Upper lobe of right lung (tissue), 1 donor: ENCODE results near the gene AGBL1. TPM values are rescaled to one million over a fixed set of nuclear protein-coding genes. Genes with fewer than 3 reads are reported as not detected.

Source experiments
- ATAC-seq: fragments of 200-7000 bp; cut with Tn5 transposase; one replicate; pipeline ENCODE4 v1.9.1; 2020; ENCODE audit warnings: mild to moderate bottlenecking, moderate library complexity
- DNase-seq: peaks from one replicate; pipeline ENCODE4 v3.0.0-alpha.2; 2020
- H3K27ac ChIP-seq: fragments of 200-600 bp; one replicate; pipeline ENCODE4 v1.8.0; 2022
- H3K27me3 ChIP-seq: fragments of 200-600 bp; one replicate; pipeline ENCODE4 v1.8.0; 2022; ENCODE audit warnings: mild to moderate bottlenecking
- H3K36me3 ChIP-seq: fragments of 200-600 bp; one replicate; pipeline ENCODE4 v1.8.0; 2022
- H3K4me1 ChIP-seq: fragments of 200-600 bp; one replicate; pipeline ENCODE4 v1.8.0; 2022
- H3K4me3 ChIP-seq: fragments of 200-600 bp; one replicate; pipeline ENCODE4 v1.8.0; 2022; ENCODE audit warnings: mild to moderate bottlenecking
- H3K9me3 ChIP-seq: fragments of 200-600 bp; one replicate; pipeline ENCODE4 v1.8.0; 2022
- intact Hi-C: fragments of 100-400 bp; cut with DNase I; formaldehyde crosslinking; loops from one replicate; pipeline ENCODE4 v1.11.0; 2022
- total RNA-seq: library from RNA; stranded (reverse); fragmentation: NEBNext Ultra II Directional; extraction: Animal tissue kit (Norgen Biotek cat#: 25700); gene quantifications from one replicate; pipeline ENCODE4 v1.2.1, GENCODE V29; 2021
- TF ChIP-seq, protein P1 (sequence below): fragments of 200-600 bp; IDR thresholded peaks from one replicate; pipeline ENCODE4 v1.8.0; 2022; ENCODE audit warnings: antibody characterized with exemption
- donor health status: DM: no; HTN: yes; CAD: no; lungs with severe emphysema.

AGBL1 gene
- total RNA-seq, 1 donor from 2014 or later, result 6.5 TPM

DNA sequence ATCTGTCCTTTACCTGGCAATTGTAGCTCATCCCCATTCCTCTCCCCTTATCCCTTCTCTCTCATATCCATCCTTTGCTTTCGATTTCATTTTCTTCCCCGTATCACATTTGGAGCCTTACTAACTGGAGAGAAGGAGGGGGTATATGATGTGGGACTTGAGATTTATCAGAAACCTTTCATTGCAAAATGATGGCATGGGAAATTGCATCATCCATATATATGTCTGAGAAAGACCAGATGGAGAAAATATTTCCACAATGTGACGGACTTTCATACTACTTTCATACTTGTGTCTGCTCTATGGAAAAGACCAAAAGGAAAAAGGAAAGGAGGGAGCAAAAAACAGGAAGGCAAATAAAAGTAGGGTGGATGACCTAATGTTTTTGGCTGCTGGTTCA is 675.2 kb downstream of the AGBL1 start:
- TF ChIP-seq, protein P1, sequence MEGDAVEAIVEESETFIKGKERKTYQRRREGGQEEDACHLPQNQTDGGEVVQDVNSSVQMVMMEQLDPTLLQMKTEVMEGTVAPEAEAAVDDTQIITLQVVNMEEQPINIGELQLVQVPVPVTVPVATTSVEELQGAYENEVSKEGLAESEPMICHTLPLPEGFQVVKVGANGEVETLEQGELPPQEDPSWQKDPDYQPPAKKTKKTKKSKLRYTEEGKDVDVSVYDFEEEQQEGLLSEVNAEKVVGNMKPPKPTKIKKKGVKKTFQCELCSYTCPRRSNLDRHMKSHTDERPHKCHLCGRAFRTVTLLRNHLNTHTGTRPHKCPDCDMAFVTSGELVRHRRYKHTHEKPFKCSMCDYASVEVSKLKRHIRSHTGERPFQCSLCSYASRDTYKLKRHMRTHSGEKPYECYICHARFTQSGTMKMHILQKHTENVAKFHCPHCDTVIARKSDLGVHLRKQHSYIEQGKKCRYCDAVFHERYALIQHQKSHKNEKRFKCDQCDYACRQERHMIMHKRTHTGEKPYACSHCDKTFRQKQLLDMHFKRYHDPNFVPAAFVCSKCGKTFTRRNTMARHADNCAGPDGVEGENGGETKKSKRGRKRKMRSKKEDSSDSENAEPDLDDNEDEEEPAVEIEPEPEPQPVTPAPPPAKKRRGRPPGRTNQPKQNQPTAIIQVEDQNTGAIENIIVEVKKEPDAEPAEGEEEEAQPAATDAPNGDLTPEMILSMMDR, result no peak
- intact Hi-C loops, result no loop called here
- H3K36me3 ChIP-seq, result no peaks in the 10 kb centered on the region
- H3K27ac ChIP-seq, result no peak overlapping the region
- DNase-seq (no peak), ATAC-seq (no peak)
- no peaks in the 10 kb centered on the region for H3K9me3 ChIP-seq
- no peaks in the 10 kb centered on the region for H3K4me1 ChIP-seq
- no peak overlapping the region for H3K4me3 ChIP-seq
- H3K27me3 ChIP-seq, result no peaks in the 10 kb centered on the region

DNA sequence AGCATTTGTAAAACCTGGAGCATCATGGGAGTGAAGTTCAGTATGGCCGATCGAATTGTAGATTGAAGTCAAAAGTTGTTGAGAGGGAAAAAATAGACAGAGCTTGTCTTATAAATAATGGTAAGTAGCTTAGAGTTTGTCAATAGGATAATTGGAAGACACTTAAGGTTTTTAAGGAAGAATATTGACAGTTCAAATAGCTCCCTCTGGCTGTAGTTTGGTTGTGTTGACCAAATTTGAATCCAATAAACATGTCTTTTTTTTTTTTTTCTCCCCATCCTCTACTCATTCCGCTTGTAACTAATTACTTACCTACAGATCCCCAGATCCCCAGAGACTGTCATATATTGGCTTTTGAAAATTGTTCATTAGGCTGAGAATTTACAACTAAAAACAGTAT is 677.0 kb downstream of the AGBL1 start:
- ATAC-seq, result no peak
- intact Hi-C loops, result no loop called here
- H3K27ac ChIP-seq, result no peak overlapping the region

DNA sequence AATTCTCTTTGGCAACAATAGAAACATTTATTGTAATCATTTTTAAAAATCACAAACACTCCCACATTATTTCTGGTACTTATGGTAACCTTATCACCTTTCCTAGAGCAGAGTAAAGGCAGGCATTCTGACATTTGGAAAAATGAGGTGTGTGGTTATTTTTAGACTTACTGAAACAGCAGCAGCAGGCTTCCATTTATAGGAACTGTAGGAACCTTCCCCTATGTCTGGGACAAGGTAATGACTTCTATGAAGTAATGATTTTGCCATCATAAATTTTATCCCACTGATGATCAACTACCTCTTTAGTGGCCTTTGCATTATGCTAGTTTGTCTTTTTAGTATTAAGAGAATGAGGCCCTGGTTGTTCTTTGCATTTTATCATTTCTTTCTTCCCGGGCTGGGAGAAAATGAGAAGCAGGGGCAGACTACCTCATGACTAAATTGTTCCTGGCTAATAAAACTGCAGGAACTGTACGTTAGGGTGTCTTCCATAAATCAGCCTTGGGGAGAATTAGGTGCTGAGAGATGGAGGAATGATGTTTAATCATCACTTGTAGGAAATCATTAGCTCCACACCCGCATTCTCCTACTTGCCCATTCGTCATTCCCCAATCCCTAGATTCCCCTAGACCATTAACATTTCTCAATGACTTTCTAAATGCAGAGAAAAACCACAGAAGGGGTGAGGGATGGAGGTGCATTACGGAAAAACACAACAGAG is 680.3 kb downstream of the AGBL1 start:
- ATAC-seq (no peak), DNase-seq (no peak)
- H3K9me3 ChIP-seq, result no peaks in the 10 kb centered on the region
- no peaks in the 10 kb centered on the region for H3K36me3 ChIP-seq
- TF ChIP-seq, protein P1, result no peak
- intact Hi-C loops, result no loop called here
- H3K27me3 ChIP-seq, result no peaks in the 10 kb centered on the region
- H3K27ac ChIP-seq, result no peak overlapping the region
- H3K4me3 ChIP-seq, result no peak overlapping the region
- no peaks in the 10 kb centered on the region for H3K4me1 ChIP-seq

More for the DNA sequence above, 677.0 kb downstream of the AGBL1 start:
- TF ChIP-seq, protein P1, result no peak
- Histone ChIP-seq H3K36me3 (no peaks in the 10 kb centered on the region), H3K4me1 (no peaks in the 10 kb centered on the region), H3K27me3 (no peaks in the 10 kb centered on the region), H3K9me3 (no peaks in the 10 kb centered on the region), H3K4me3 (no peak overlapping the region)
- no peak for DNase-seq

DNA sequence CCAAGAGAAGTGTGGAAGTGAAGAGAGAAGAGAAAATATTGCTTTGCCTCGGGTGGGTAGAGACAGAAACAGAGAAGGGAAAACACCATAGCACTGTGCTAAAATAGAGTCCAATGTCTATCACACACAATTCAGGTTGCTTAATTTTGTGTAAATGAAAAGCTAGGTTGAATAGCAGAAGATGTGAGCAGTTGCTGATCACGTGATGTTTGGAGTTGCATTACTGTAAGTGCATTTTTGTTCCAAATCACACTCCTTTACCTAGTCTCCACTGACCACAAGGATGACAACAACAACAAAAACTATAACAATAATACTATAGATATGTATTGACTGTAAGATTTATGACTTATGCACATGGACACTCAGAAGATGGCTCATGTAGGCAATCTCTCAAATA is 683.2 kb downstream of the AGBL1 start:
- Histone ChIP-seq H3K9me3 (no peaks in the 10 kb centered on the region), H3K27ac (no peak overlapping the region), H3K4me1 (no peaks in the 10 kb centered on the region), H3K27me3 (no peaks in the 10 kb centered on the region), H3K4me3 (no peak overlapping the region), H3K36me3 (no peaks in the 10 kb centered on the region)
- ATAC-seq, result no peak
- DNase-seq, result no peak
- intact Hi-C loops, result no loop called here
- TF ChIP-seq, protein P1, result no peak

DNA sequence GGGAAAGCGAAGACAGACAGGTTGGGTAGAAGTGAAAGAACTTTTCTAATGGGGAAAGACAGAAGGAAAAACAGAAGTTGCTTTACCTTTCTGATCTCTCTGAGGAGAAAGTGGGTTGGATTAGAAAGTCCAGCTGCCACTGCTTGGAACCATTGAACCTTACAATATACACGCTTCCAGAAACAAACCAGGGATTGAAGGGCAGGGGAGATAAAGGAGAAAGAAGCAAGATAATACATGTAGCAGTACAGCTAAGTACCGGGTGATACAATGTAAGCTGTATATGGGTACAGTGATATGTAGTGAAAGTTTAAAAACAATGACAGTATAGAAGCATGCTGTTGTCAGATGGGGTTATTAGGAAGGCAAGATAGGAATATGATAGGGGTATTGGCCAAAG is 684.4 kb downstream of the AGBL1 start:
- Histone ChIP-seq H3K4me3 (no peak overlapping the region), H3K36me3 (no peaks in the 10 kb centered on the region), H3K27me3 (no peaks in the 10 kb centered on the region), H3K4me1 (no peaks in the 10 kb centered on the region), H3K9me3 (no peaks in the 10 kb centered on the region), H3K27ac (no peak overlapping the region)
- DNase-seq (no peak), ATAC-seq (no peak)
- TF ChIP-seq, protein P1, result no peak
- intact Hi-C loops, result no loop called here

DNA sequence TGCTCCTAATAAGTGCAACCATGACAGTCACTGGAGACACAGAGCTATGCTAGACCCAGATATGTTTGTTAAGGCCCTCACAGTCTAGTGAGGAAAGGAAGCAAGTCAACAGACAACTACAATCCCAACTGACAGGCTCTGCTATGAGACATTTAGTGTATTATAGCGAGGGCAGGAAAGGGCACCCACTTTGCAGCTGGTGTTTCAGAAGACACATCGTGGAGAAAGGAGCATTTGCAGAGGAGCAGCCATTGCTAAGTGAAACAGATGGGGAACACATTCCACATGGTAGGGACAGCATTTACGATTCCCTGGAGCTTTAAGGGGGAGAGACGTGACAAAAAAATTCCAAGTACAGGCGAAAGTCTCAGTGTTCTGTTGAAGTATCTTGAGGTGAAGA is 685.6 kb downstream of the AGBL1 start:
- H3K9me3 ChIP-seq, result no peaks in the 10 kb centered on the region
- ATAC-seq (no peak), DNase-seq (no peak)
- no peak overlapping the region for H3K27ac ChIP-seq
- TF ChIP-seq, protein P1, result no peak
- H3K27me3 ChIP-seq, result no peaks in the 10 kb centered on the region
- no peaks in the 10 kb centered on the region for H3K36me3 ChIP-seq
- H3K4me3 ChIP-seq, result no peak overlapping the region
- H3K4me1 ChIP-seq, result no peaks in the 10 kb centered on the region
- intact Hi-C loops, result no loop called here
